ENCODE data around the gene PIP5K1B.

PIP5K1B gene

DNA sequence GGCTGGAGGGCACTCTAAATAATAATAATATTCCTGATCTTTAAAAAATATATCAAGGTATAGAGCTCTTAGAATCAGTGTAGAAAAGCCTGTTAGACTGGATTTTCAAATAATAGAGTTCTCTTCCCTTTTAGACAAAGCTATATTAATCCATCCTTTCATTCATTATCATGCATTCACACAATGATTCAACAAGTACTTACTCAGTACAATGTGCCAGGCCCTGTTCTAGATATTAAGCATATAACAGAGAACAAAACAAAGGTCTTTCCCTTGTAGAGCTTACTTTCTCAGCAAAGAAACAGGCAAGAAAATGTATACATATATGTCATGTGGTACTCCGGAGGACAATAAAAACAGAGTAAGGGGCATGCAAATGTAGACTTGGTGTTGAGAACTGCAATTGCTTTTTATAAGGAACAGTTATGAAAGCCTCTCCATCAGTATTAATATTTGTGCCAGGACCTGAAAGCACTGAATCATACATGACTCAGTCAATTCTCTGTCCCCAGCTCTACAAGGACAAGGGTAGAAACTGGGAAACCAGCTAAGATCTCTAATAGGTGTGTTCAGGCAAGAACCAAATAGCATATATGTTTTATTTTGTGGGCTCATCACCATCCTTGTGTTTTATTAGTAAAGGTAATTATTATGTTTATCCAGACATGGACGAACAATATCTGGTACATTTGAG is 72.2 kb downstream of the PIP5K1B start:
- peaks cover 31% of the 10 kb centered on the region for H3K79me2 ChIP-seq (ENCODE audit: insufficient read depth, low read length)
- no peak overlapping the region for H2AFZ ChIP-seq (ENCODE audit: low read length)
- H3K9me3 ChIP-seq (ENCODE audit: insufficient read depth, low read depth, low read length): no peaks in the 10 kb centered on the region
- H3K4me3 ChIP-seq (ENCODE audit: low read length, poor library complexity, severe bottlenecking): peak overlapping the region; percentile 14
- H3K27me3 ChIP-seq (ENCODE audit: insufficient read depth, low read length, poor library complexity, severe bottlenecking): no peaks in the 10 kb centered on the region
- H3K9ac ChIP-seq (ENCODE audit: low read depth, low read length, poor library complexity, severe bottlenecking): no peak overlapping the region
- H4K20me1 ChIP-seq (ENCODE audit: insufficient read depth, low read length, poor library complexity, severe bottlenecking): peaks cover 21% of the 10 kb centered on the region
- TF ChIP-seq CTCF (conservative IDR thresholded peaks at IDR 0.05; ENCODE audit: low read length): no peak
- TF ChIP-seq EZH2phosphoT487 (IDR thresholded peaks at IDR 0.05; ENCODE audit: borderline replicate concordance): no peak
- no peaks in the 10 kb centered on the region for H3K9me2 ChIP-seq (replicated peaks; ENCODE audit: low read depth, low read length)
- H3K4me1 ChIP-seq (ENCODE audit: insufficient read depth, low read length, poor library complexity, severe bottlenecking): peaks cover 36% of the 10 kb centered on the region
- no peaks in the 10 kb centered on the region for H3K36me3 ChIP-seq (ENCODE audit: insufficient read depth, low read length)
- H3F3A ChIP-seq (ENCODE audit: low read depth): no peaks in the 10 kb centered on the region
- peak overlapping the region; percentile 34 for H3K4me2 ChIP-seq (ENCODE audit: low read depth, low read length, poor library complexity, severe bottlenecking)

GRCh38 chr9:68778635-68779034 is 73.6 kb downstream of the PIP5K1B start:
- no peak overlapping the region for H2AFZ ChIP-seq (ENCODE audit: low read length)
- H3K9me3 ChIP-seq (ENCODE audit: insufficient read depth, low read depth, low read length): no peaks in the 10 kb centered on the region
- H3K4me1 ChIP-seq (ENCODE audit: insufficient read depth, low read length, poor library complexity, severe bottlenecking): peaks cover 49% of the 10 kb centered on the region
- no peaks in the 10 kb centered on the region for H3K36me3 ChIP-seq (ENCODE audit: insufficient read depth, low read length)
- no peaks in the 10 kb centered on the region for H3K27me3 ChIP-seq (ENCODE audit: insufficient read depth, low read length, poor library complexity, severe bottlenecking)
- TF ChIP-seq EZH2phosphoT487 (IDR thresholded peaks at IDR 0.05; ENCODE audit: borderline replicate concordance) (no peak), CTCF (conservative IDR thresholded peaks at IDR 0.05; ENCODE audit: low read length) (no peak)
- peak overlapping the region; percentile 99 for H3K4me2 ChIP-seq (ENCODE audit: low read depth, low read length, poor library complexity, severe bottlenecking)
- H3K9ac ChIP-seq (ENCODE audit: low read depth, low read length, poor library complexity, severe bottlenecking): peak overlapping the region; percentile 99
- H3K79me2 ChIP-seq (ENCODE audit: insufficient read depth, low read length): peaks cover 45% of the 10 kb centered on the region
- H3K9me2 ChIP-seq (replicated peaks; ENCODE audit: low read depth, low read length): no peaks in the 10 kb centered on the region
- no peaks in the 10 kb centered on the region for H3F3A ChIP-seq (ENCODE audit: low read depth)
- peaks cover 35% of the 10 kb centered on the region for H4K20me1 ChIP-seq (ENCODE audit: insufficient read depth, low read length, poor library complexity, severe bottlenecking)
- peak overlapping the region; percentile 100 for H3K4me3 ChIP-seq (ENCODE audit: low read length, poor library complexity, severe bottlenecking)

- peaks cover 60% of the 10 kb centered on the region for H3K4me1 ChIP-seq (ENCODE audit: insufficient read depth, low read length, poor library complexity, severe bottlenecking)
- peak overlapping the region; percentile 99 for H3K4me2 ChIP-seq (ENCODE audit: low read depth, low read length, poor library complexity, severe bottlenecking)
- H3K36me3 ChIP-seq (ENCODE audit: insufficient read depth, low read length): no peaks in the 10 kb centered on the region
- H3K9me2 ChIP-seq (replicated peaks; ENCODE audit: low read depth, low read length): no peaks in the 10 kb centered on the region
- no peaks in the 10 kb centered on the region for H3K9me3 ChIP-seq (ENCODE audit: insufficient read depth, low read depth, low read length)
- H3F3A ChIP-seq (ENCODE audit: low read depth): no peaks in the 10 kb centered on the region
- H3K9ac ChIP-seq (ENCODE audit: low read depth, low read length, poor library complexity, severe bottlenecking): peak overlapping the region; percentile 99
- H3K4me3 ChIP-seq (ENCODE audit: low read length, poor library complexity, severe bottlenecking): peak overlapping the region; percentile 100
- peaks cover 56% of the 10 kb centered on the region for H3K79me2 ChIP-seq (ENCODE audit: insufficient read depth, low read length)
- H2AFZ ChIP-seq (ENCODE audit: low read length): peak overlapping the region; percentile 100
- no peaks in the 10 kb centered on the region for H3K27me3 ChIP-seq (ENCODE audit: insufficient read depth, low read length, poor library complexity, severe bottlenecking)
- no peak for TF ChIP-seq EZH2phosphoT487 (IDR thresholded peaks at IDR 0.05; ENCODE audit: borderline replicate concordance)
- peak; percentile 53 for TF ChIP-seq CTCF (conservative IDR thresholded peaks at IDR 0.05; ENCODE audit: low read length)
- peaks cover 38% of the 10 kb centered on the region for H4K20me1 ChIP-seq (ENCODE audit: insufficient read depth, low read length, poor library complexity, severe bottlenecking)
Measured at GRCh38 chr9:68779558-68780379, 74.7 kb downstream of the PIP5K1B start.

Measured in Loucy (cell line).